NCI-H345 treated with DMSO at 0.1 percent for 48 hours (cell line): Measurements from ENCODE around the gene NPL.

Source experiments
- DNase-seq: peaks from one replicate; lab custom pipeline; 2025; ENCODE audit not compliant: unreplicated experiment; lab: John Stamatoyannopoulos, UW

The NPL gene, protein sequence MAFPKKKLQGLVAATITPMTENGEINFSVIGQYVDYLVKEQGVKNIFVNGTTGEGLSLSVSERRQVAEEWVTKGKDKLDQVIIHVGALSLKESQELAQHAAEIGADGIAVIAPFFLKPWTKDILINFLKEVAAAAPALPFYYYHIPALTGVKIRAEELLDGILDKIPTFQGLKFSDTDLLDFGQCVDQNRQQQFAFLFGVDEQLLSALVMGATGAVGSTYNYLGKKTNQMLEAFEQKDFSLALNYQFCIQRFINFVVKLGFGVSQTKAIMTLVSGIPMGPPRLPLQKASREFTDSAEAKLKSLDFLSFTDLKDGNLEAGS

DNA sequence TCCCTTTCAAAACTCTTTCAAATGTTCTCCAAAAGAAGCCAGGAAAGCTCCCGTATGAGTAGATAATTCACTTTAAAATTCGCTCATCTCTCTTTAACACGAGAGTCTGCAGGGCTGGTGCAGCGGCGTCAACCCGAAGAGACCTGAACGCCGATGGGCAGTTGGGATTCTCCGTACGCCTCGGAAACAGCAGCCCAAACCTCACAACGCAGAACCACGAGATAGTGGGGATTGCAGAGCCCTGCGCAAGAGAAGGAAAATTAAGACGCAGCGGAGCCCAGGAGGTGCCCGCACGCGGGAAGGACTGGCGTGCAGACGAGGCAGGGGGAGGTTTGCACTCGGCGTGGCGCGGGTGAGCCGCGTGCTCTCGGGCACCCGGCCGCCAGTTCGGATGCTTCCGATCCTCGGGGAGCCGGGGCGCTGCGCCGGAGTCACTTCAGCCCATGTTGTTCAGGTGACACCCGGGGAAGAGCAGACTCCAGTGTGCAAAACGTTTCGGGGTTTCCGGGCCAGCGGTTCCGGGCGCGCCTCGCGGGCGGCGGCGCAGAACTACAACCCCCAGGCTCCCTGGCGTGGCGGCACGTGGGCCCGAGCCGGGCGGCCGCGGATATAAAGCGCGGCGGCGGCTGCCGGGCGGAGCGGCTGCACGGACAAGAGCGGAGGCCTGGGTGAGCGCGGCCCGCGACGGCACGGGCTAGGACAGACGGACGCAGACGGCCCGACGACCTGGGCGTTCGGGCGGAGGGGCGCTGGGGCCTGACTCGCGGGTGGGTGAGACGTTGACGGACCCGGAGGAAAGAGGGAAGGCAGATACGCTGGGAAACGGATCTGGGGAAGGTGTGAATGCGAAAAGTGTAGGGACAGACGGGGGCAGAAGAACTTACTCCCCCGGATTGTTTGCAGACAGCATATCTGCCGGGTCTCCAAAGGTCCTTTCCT lies at the start of gene NPL:
Gene NPL, plus strand, starts transcription at position 636 of the 939 bp plus-strand sequence. CDS start 4,599 bp downstream, outside the sequence.
- DNase-seq = peak; percentile 33

DNA sequence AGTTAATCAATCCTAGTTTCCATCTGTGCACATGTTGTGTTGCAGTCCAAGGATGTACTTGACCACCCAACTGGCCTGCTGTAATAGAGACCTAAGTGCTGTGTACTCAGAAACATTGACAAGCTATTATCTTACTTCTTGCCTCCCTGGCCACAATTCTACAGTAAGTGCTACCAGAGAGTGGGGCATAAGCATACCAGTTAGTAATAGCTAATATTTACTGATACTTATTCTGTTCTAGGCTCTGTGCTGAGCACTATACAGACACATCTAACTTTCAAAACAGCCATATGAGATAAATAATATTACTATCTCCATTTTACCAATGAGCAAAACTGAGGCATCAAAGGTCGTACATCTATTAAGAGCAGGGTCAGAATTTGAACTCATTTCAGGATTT lies 49.5 kb upstream of the NPL start:
- DNase-seq = no peak

DNA sequence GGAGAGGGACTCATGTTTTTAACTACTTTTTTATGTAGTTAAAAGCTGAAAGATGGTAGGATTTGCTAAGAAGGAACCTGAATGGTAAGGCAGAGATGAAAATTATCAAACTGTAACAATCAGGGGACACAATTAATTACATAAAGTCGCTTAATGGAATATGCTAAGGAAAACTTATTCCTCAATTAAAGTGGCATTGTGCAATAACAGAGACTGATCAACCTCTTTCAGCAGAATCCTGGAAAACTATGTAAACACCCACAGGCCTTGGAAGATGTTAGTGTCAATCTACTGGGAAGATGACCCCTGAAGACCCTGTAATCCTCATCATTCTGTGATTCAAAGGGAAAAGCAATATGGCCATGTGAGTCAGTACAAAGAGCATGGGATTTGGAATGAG lies 46.8 kb upstream of the NPL start:
- DNase-seq = no peak

DNA sequence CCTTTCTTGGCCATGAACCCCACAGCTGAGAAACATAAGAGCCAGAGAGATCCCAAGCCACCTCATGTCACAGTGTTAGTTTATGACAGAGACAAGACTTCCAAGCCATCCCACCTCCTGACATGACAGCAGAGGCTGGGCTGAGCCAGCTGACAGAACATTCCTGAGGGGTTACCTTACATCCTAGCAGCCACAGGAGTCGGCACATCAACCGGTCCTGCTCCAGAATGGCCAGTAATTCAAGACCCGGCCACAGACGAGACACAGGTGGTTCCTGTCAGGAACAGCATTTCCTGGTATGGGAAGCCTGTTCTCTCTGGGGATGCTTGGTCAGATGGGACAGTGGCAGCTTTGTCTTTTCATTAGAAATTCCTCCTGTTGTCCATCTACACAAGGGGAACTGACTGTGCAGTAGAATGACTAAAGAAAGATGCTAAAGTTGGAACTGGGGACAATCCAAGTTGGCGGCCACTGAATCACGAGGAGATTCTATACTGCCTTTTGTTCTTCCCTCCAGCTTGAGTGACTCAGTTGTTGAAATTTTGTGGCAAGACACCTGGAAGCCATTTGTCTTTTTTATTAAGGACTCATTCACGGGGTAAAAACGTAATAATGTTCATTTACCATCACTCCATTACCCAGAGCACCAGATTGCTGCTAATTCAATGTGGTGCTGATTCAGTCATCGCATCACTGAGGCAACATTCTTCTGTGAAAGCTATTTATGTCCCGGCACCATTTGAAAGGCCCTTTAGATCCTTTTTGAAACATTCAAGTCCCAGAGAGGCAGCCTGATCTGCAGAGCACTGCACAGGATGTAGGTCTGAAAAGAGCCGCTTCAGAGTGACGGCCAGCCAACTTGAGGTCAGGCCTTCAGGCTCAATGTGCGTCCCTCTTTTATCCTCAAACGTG lies 37.2 kb upstream of the NPL start:
- DNase-seq = no peak

DNA sequence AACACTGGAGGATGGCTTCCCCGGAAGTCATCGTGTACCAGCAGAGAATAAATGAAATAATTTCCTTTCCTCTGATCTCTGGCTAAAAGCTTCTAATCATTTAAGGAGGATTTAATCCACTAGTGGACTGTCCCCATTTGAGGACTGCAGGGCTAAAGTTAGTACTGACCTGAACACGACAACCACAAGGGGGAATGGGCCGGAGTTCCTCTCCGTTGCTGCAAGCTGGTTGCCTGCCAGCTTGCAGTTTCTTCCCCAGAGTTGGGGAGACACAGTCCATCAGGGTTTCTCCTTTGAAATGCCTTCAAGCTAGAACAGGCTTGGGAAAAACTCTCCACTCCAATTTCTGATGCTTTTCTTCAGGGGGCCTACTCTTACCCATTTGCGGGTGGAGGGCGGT lies 35.5 kb upstream of the NPL start:
- DNase-seq = no peak

DNA sequence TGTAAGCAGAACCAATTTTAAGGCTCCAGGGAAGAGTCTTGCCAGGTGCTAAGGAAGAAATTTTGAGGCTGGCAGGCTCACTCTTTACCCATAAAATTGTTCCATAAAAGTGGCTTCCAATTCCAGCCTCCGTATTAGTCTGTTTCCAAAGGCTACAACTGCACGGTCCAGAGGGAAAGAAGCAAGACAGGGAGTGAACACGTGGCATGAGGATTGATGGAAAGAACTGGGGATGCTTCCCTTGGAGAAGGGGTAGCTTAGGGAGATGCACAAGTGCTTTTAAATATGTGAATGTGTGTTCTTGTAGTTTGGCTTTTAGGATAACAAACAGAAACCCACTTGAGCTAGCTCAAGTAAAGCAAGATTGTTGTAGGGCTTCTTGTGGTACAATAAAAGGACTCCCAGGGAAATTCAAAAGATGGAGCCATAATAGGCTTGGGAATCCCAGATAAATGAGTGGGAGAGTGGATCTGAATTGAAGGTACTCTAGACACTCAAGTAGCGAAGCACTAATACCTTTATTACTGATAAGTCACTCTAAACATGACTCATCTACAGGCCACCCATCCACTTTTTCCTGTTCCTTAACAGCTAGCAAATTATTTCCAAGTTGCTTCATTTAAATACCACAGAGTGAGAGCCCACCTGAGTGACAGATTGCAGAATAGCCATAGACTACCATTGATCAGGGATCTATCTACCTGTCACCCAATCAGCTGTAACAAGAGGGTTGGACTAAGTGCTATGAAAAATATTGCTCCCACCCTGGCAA lies 34.8 kb upstream of the NPL start:
- no peak for DNase-seq

DNA sequence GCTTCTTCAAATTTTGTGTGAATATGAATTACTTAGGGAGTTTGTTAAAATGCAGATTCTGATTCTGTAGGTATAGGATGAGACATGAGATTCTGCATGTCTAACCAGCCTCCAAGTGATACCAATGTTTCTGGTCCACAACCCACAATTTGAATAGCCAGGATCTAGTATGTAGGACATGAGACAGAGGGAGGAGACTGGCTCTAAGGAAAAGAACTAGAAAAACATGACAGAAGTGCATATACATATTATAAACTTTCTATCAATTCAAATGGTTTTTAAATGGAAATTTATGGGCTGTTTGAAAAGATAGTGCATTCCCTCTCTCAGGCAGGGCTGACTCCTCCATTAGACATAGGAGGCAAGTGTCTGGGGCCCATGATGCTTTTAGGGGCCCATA lies 33.9 kb upstream of the NPL start:
- DNase-seq = no peak

DNA sequence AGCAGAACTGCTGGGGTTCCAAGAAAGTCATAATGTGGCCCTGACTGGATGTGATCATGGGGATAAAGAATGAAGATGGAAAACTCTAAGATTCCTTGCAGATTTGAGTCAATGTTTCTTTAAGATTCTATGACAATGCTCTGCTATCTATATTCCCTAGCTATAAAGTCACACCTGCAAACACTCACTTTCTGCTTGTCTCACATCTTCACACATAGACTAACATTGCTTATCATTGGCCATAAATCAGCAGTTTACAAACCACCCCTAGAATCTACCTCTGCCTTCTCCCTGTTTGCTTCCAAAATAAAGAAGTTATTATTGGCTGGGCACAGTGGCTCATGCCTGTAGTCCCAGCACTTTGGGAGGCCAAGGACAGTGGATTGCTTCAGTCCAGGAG lies 33.1 kb upstream of the NPL start:
- no peak for DNase-seq

DNA sequence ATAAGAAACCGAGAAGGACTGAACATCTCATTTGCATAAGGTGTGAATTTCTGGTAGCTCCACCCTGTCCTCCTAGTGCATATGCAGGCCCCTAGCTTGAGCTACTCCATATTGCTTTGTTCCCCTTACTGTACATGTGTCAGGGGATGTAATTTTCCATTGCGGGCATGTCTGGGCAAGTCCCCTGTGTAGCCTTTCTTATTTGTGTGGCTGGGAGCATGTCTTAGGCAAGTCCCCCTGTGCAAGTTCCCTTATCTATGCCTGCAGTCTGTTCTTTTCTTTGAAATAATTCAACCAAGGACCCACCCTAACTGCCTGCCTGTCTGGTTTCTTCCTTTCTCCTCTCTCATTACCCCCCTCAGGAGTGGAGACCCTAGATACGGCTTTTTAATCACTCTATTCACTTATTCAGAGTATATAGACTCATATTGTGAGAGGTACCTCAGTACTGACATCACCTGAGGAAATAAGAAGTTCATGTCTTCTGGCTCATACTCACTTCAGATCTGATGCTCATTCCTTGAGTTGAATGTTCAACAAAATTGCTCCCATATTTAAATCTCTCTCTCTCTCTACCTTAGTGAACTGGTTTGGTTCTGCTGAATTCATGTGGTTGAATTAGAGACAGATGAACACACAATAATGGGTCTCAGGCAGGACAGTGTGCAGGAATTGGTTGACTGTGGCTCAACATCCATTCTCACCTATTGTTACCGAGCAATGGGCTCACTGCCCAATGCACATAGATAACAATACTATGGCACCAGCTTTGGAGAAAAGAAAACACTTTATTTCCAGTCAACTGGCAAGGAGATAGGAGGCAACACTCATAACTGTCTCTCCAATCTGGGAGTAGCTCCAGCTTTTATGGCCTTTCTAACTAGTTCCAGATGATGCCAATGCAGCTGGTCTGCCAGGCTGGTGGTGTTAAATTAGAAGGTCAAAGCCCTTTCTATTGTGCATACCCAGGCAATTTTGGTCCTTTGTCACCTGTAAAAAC lies 27.9 kb upstream of the NPL start:
- no peak for DNase-seq

DNA sequence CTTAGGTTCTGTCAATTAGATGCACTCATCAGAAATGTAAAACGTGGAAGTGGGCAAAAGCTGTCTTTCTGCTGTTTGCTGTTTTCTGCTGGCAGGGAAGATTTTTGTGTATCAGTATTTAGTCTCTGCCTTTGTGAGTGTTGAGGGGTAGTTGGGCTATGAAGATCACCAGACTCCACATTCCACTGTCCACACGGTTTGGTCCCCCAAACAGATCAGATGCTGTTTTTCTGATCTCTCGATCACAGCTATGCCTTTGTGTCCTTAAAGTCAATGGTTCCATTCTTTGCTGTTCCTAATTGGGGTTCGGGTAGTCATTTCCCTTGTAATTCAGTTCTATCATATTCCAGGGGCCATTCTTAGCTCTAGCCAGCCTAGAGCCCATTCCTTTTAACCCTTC lies 27.0 kb upstream of the NPL start:
- DNase-seq = no peak

DNA sequence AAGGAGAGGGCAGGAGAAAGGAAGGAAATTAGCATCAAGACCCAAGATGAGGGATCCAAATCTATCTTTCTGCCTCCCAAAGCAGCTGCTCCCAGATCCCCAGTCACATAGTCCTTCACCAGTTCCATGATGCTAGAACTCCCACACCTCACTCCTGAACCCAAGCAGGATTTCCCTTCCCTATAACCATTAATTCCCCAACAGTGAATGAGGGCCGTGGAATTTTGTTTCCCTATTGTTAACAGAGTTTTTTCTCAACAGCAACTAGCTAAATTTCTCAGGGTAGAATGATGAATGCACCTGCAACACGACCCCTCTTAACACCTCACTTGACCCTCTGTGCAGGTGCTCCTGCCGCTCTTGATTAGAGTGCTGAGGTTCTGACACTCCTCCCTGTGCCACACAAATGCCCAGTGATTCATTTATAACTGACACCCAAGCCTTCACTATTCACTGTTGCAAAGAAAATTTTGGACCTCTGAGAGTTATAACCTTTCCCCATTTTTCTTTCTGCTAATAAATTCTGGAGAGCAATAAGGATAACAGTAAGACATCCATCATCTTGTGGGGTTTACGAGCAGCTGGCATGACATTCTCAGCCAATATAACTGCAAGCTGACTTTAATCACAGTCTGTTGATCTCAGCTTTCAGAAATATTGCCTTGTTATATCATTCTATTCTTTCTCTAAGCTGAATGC lies 25.4 kb upstream of the NPL start:
- no peak for DNase-seq

DNA sequence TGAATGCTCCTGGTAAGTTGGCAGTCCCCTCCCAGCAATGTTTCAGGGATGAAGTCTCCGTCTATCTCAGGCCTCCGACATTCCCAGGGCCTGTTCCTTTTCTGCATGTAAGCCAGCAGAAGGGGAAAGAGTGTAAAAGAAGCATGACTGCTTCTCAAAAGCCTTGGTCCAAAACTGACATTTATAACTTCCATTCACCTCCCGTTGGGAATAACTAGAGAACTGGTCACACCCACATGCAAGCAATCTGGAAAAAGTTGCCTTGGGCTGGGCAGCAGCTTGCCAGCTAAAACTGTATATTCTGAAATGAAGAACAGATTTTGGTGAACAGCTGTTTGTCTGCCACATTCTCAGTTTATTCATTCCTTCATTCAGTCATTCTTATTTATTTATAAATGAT lies 24.2 kb upstream of the NPL start:
- DNase-seq = no peak

DNA sequence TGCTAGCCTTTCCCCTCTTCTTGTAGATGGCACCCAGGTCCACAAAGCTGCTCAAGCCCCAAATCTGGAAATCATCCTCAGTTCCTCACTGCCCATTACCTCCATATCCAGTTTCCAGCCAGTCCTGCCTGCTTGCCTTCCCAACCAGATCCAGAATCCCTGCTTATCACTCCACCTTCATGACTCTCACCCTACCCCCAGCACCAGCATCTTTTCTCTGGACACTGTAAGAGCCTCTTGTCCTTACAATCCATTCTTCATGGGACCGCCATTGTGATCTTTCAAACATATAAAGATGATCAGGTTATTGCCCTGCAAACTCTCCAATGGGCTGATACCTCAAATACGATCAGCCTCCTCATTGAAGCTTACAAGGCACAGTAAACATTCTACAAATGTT lies 23.5 kb upstream of the NPL start:
- no peak for DNase-seq

DNA sequence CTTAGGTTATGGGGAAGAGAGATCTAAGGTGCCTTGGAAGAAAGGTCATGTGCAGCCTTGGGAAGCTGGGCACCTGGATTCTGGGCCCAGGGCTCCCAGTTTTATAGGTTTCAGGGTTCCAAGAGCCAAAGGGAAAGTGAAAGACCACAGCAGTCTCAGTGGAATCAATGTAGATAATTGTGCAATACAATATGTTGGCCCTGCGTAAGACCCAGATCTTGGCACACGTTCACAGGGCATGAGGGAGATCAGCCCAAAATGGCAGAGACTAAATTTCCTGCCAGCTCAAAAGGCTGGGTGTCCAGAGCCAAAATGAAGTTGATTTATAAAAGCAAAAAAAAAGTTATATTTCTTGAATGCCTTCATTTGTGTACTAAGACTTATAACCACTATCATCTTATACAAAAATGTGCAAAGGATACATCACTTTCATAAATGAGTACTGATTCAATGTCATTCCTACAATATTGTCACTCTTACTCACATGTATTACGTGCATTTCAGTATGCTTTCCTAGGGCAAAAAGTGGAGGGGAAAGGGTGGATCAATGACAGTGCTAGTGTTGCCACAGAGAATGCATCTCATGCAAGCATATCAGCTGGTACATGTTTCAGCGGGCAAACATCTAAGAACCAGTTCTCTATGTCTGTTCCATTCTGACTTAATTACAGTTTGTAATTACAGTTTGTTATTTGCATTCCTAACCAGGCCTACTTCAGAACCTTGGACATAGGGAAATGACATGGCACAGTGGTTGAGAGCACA lies 22.5 kb upstream of the NPL start:
- DNase-seq = no peak

DNA sequence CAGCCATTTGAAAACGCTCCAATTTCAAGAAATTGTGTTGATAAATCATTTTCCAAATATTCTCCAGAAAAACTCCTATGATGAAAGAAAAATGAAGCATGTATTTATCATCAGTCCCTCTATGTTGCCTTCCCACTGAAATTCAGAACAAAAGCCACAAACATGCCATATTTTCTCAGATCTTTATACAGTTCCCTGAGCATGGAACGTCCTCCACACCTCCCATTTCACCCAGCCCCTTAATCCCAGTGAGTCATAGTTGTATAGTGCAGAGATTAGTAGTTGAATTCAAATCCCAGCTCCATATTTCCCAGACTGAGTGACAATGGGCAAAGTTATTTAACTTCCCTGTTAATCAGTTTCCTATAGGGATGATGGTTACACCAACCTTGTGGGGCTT lies 20.6 kb upstream of the NPL start:
- DNase-seq = no peak

DNA sequence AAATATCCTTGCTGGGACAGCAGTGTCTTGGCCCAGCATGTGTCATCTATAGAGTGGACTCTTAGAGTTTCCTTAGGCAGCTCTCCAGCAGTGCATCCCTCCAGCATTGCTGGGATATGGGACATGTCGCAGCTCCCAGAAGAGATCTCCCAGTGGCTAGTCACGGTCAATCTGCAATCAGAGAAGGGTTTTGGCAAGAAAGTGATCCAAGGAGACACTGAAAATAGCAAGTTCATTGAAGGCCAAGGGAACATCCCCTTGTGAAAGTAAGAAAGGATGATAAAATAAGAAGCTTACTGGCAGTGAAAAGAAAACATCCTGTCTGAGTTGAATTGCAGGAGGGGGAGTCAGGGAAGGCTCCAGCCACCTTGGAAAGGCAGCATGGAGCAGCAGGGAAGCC lies 19.3 kb upstream of the NPL start:
- DNase-seq = no peak

DNA sequence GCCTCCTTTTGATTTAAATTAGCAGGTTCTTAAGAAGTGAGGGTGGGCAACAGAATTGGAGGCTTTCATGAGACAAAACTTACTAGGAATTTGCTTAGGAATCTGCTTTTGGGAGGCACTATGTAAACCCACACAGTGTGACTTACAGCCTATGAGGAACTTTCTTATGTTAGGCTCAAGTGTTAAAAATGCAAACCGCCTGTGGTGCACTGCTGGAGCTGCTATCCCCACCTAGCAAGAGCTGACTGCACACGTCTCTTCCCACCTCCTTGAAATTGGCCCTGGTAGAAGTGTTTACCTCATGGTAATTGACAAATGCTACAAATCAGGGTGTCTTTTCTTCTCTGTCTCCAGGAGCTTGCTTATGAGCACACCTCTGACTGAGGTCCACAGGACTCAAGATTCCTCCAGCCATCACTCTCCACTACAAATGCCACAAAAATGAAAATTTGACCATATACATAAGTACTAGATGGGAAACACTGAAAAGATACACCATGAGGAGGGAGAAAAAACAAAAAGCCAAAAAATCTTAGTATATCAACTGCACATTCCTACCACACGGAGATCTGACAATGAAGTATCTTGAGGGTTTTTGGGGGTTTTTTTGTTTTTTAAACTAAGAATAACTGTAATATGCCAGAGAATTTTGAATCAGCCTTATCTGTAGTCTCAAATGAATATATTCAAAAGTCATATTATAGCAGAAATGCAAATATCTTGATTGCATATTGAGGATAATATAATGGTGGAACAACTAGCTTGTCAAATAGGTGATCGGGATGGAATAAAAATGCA lies 18.2 kb upstream of the NPL start:
- no peak for DNase-seq
